GM19455 (cell line): ENCODE data around the gene TSHZ3.

Experiments
- ATAC-seq: cut with Tn5 transposase; IDR thresholded peaks from one replicate; pipeline ENCODE4 v1.9.1; 2021; ENCODE audit not compliant: unreplicated experiment

The TSHZ3 gene

GRCh38 chr19:31252441-31252840 lies 96.8 kb downstream of the TSHZ3 start:
- ATAC-seq: no peak

- ATAC-seq: no peak
These were observed 100.0 kb downstream of the TSHZ3 start for GRCh38 chr19:31249217-31249616.

GRCh38 chr19:31235806-31236205 lies 113.4 kb downstream of the TSHZ3 start:
- no peak for ATAC-seq

- no peak for ATAC-seq
These were observed 115.9 kb downstream of the TSHZ3 start for GRCh38 chr19:31233295-31233800.

GRCh38 chr19:31232871-31233270 lies 116.4 kb downstream of the TSHZ3 start:
- ATAC-seq: no peak

GRCh38 chr19:31232180-31232579 lies 117.1 kb downstream of the TSHZ3 start:
- no peak for ATAC-seq

GRCh38 chr19:31231237-31231636 lies 118.0 kb downstream of the TSHZ3 start:
- no peak for ATAC-seq

GRCh38 chr19:31226151-31226935 lies 122.9 kb downstream of the TSHZ3 start:
- no peak for ATAC-seq
